Vagina (tissue), 2 donors: Measurements from ENCODE around the gene NCS1.

Source experiments
- POLR2A ChIP-seq, 2 donors: fragments of 450-650 bp; IDR thresholded peaks; one replicate each; pipeline ENCODE4 v1.6.1; 2017; ENCODE audit warnings: antibody characterized with exemption in 2 of 2, mild to moderate bottlenecking in 2 of 2, moderate library complexity in 2 of 2
- TF ChIP-seq, protein P1 (sequence below), 3 experiments: fragments of 450-650 bp in 2 of 3; fragments of 200-600 bp in 1 of 3; sonication (generic) in 1 of 3; IDR thresholded peaks; one replicate each; pipeline ENCODE4 v1.5.1; 2017 to 2019; ENCODE audit warnings: antibody characterized with exemption in 3 of 3, mild to moderate bottlenecking in 2 of 3, moderate library complexity in 2 of 3

- TF ChIP-seq, protein P1, sequence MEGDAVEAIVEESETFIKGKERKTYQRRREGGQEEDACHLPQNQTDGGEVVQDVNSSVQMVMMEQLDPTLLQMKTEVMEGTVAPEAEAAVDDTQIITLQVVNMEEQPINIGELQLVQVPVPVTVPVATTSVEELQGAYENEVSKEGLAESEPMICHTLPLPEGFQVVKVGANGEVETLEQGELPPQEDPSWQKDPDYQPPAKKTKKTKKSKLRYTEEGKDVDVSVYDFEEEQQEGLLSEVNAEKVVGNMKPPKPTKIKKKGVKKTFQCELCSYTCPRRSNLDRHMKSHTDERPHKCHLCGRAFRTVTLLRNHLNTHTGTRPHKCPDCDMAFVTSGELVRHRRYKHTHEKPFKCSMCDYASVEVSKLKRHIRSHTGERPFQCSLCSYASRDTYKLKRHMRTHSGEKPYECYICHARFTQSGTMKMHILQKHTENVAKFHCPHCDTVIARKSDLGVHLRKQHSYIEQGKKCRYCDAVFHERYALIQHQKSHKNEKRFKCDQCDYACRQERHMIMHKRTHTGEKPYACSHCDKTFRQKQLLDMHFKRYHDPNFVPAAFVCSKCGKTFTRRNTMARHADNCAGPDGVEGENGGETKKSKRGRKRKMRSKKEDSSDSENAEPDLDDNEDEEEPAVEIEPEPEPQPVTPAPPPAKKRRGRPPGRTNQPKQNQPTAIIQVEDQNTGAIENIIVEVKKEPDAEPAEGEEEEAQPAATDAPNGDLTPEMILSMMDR (IDR thresholded peaks at IDR 0.05) = no peak
- TF ChIP-seq POLR2A (IDR thresholded peaks at IDR 0.05) = no peak
These were observed 53.4 kb downstream of the NCS1 start for GRCh38 chr9:130225586-130225985.
